Measurements from ENCODE around the gene FLOT2.
"Not testable (repeated sequence)": the region's sequence is repeated elsewhere in the genome, so short reads cannot be mapped to it uniquely, and the experiment has no call there.

FLOT2 gene

DNA sequence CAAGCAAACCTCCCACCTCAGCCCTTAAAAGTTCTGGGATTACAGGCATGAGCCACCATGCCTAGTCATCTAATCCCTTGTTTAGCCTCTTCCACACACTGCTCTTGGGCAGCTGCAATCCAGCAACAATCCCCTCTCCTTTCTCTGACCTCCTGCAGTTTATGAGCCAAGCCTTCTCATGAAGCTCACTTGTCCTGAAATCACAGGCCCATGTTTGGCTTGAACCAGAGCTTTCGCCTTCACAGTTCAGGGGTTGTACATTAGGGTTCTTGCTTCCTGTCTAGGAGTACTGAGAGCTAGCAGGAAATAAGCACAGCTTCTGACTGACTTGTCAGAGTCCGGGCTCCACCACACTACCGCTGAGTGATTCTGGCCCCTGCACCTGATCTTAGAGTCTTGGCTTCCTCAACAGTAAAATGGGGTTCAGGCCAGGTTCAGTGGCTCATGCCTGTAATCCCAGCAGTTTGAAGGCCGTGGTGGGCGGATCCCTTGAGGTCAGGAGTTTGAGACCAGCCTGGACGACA, 26.4 kb downstream of the FLOT2 start:
- no peak for DNase-seq

DNA sequence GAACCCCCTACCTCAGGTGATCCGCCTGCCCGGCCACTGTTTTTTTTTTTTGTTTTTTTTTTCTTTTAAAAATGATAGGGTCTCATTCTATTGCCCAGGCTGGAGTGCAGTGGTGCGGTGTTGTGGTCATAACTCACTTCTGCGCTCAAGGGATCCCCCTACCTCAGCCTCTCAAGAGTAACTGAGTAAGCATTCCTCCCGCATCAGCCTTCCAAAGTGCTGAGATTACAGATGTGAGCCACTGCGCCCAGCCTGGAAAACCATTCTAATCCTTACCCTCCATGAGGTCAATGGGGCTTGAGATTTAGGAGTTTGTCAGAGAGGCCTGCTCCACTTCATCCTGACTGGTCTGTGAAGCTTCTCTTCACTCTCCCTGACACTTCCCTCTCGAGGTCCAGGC, 30.3 kb downstream of the FLOT2 start:
- no peak for DNase-seq

DNA sequence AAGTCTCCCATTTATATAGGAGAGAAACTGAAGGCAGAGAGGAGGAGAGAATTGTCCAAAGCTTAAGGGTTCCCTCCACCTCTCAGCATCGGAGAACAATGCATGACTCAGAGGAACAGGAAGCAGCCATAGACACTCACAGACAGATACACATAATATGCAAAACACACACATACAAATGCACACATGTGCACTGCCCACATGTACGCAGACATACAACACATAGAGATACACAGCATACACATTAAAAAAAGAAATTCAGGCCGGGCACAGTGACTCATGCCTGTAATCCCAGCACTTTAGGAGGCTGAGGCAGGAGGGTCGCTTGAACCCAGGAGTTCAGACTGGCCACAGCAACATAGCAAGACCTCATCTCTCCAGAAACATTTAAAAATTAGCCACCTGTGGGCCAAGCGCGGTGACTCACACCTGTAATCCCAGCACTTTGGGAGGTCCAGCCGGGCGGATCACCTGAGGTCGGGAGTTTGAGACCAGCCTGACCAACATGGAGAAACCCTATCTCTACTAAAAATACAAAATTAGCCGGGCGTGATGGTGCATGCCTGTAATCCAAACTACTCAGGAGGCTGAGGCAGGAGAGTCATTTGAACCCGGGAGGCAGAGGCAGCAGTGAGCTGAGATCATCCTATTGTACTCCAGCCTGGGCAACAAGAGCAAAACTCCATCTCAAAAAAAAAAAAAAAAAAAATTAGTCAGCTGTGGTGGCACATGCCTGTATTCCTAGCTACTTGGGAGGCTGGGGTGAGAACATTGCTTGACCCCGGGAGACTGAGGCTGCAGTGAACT, 31.4 kb downstream of the FLOT2 start:
- no peak for DNase-seq

DNA sequence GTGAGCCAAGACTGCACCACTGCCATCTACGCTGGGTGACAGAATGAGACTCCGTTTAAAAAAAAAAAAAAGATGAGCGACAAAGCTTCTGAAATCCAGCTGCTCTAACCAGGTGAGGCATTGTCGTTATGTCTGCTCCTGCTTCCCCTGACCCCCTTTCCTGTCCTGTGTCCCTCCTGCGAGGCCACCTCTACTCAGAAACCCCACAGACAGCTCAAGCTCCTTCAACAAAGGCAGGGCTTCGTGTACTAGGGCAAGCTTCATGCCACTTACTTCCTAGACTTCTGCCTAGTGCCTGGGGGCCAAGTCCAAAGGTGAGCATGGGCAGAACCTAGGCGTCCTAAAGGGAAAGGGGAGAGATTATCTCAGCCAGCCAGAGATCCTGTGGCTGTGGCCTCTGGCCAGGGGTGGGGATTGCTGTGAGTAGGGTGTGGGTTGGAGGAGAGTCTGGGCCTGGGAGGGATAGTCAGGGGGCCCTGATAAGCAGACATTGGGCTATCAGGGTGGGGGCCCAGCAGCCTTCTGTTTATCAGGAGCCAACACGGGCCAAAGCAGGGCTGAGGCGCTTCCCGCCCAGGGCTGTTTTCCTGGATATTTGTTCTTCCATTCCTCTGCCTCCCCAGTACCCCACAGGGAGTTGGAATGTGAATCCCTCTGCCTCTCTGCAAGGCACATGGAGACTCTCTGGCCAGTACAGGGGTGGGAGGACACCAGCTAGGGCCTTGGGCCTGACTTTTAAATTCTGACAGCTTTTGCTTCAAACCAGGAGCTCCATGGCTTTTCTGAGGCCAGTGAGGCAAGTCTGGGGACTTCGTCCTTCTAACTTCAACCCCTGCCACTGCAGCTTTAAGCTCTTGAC, 32.3 kb downstream of the FLOT2 start:
- no peak for DNase-seq

DNA sequence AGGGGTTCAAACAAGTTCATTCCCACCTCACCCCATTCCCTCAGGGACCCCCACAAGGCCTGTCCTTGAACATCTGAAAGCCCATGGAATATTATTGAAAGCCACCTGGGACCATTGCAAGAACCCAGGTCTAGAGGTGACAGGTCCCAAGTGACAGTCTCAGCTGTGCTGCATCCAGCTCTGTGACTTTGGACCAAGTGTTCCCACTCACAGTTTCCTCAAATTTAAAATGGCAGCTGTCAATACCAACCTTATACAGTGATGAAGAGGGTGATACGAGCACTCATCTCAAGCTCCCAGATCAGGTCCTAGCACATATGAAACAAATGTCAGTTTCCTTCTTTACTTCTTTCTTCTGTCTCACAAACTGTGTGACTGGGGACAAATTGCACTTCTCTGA, 33.6 kb downstream of the FLOT2 start:
- no peak for DNase-seq

DNA sequence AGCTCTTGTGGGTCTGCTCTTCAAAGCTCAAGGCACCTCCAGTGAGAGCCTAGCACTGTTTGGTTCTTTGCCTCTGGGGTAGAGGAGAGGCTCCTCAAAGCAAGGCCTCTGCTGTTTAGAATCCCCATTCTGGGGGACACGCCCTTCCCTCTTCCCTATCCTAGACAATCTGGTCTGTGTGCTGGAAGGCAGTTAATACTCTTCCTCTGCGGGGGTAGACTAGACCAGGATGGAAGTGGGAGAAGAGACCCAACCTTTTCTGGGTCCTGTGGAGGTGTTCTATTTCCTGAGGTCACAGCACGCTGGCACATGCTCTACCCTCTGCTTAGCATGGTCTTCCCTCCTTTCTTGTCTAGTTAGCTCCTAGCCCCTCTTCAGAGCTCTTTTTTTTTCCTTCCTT, 35.0 kb downstream of the FLOT2 start:
- DNase-seq: no peak

DNA sequence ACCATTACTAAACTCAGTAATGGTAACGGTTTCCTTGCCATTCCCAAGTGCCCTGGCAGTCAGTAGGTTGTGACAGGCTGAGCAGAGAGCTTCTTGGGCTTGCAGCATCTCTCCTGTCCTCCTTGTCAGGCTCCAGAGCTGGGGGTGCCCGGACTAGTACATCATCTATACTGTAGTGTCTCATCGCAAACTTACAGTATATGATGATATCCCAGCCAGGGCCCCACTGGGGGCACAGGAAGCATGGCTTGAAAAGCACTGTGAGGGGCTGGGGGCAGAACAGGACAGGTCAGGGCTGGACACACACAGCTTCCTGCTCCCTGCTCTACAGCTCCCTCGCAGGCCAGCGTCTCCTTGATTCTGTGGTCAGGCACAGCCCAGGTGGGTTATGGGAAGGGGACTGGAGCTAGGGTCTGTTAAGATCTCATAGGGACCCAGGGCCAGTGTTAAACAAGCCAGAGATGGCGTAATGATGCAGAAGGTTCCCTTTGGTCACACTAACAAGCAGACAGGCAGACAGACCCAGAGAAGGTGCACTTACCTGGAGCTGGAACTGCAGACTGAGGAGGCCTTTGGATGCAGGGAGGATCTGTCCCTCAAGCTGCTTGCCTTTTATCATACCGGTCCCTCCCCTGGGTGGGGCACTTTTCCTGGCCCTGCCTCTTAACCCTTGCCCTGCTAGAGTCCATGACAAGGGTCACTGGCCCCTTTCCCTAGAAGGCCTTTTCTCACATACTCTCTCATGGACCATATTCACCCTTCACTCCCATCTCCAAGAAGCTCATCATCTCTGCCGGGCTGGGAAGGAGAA, 35.9 kb downstream of the FLOT2 start:
- no peak for DNase-seq

DNA sequence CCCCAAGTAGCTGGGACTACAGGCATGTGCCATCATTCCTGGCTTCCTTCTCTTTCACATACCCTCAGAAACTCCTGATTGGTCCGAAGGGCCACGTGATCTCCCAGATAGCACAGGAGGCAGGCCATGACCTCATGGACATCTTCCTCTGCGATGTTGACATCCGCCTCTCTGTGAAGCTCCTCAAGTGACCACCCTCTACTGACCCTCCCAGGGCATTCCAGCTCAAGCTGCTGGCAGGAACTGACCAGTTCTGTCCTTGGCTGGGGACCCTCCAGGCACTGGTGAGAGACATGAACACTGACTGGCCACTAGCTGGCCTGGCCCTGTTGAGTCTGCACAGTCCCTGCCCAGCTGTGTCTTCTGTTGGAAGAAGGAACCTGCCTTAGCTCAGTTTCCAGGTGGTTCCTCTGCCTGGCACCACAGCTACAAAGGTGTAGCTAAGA, 37.1 kb downstream of the FLOT2 start:
- DNase-seq: no peak

DNA sequence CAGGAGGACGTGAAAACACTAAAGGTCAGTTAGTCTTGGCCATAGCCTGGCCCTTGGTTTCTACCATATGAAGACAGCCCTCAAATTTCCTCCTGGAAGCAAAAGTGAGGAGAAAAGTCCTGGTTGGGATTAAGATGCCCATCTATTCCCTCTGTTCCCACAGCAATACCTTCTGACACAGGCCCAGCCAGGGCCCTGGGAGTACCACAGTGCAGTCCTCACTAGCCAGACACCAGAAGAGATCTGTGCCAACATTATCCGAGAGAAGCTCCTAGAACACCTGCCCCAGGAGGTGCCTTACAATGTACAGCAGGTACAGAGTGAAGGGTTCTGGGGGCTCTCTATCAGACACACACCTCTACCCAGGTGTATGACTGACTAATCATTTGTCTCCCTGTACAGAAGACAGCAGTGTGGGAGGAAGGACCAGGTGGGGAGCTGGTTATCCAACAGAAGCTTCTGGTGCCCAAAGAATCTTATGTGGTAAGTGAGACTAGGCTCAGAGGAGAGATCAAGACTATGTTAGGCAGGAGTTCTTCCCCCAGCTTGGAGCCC, 38.7 kb downstream of the FLOT2 start:
- no peak for DNase-seq

DNA sequence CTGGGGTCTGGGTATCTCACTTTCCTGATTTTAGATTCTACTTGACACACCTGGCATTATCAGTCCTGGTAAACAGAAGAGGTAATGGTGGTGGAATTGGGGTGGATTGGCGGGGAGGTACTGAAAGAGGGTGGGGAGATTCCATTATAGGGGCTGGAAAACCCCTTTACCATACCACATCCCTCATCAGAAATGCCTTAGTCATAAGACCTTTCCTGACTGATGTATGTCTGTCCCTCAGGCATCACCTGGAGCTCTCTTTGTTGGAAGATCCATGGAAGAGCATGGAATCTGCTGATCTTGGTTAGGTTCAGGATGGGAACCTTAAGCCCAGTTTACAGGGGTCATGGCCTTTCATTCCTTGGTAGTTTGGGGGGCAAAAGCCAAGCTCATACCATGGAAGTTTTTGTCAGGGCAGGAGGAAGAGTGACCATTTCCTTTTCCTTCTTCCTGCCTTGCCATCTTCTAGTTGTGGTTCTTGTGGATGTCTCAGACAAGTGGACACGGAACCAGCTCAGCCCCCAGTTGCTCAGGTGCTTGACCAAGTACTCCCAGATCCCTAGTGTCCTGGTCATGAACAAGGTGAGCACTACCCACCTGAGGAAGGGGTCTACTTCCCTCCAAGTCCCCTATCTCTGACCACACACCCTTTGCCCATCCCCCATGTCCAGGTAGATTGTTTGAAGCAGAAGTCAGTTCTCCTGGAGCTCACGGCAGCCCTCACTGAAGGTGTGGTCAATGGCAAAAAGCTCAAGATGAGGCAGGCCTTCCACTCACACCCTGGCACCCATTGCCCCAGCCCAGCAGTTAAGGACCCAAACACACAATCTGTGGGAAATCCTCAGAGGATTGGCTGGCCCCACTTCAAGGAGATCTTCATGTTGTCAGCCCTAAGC, 39.4 kb downstream of the FLOT2 start:
- no peak for DNase-seq

DNA sequence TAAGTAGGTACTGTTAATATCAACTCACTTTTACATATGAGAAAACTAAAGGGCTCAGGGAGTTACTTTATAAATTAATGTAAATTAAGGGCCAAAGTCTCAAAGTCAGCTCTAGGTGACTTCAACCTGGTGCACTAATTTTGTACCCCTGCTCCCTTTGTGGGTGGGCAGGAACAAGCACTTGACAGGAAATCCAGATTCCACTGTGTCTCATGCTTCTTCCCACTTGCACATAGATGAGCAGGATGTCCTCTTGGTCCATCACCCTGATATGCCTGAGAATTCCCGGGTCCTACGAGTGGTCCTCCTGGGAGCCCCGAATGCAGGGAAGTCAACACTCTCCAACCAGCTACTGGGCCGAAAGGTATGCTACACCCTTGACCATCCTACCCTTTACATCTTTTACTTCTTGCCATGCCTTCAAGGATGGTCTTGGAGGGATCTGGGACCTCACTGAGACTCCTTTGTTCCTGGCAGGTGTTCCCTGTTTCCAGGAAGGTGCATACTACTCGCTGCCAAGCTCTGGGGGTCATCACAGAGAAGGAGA, 41.4 kb downstream of the FLOT2 start:
- DNase-seq: no peak

DNA sequence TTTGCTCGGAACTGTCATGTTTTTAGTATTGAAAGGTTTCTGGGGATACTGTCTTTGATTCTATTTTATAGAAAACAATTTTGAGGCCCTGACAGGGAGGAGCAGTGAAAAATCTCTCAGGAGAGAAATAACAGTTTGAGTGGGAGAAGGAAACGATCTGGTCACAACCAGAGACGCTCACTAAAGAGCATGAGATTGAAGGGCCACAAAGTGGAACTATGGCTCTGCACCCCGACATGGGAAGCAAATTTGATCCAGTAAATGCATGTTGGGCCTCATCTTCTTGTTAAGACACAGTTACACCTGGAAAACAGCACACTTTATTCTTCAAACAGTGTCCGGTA, 42.2 kb downstream of the FLOT2 start:
- no peak for DNase-seq

DNA sequence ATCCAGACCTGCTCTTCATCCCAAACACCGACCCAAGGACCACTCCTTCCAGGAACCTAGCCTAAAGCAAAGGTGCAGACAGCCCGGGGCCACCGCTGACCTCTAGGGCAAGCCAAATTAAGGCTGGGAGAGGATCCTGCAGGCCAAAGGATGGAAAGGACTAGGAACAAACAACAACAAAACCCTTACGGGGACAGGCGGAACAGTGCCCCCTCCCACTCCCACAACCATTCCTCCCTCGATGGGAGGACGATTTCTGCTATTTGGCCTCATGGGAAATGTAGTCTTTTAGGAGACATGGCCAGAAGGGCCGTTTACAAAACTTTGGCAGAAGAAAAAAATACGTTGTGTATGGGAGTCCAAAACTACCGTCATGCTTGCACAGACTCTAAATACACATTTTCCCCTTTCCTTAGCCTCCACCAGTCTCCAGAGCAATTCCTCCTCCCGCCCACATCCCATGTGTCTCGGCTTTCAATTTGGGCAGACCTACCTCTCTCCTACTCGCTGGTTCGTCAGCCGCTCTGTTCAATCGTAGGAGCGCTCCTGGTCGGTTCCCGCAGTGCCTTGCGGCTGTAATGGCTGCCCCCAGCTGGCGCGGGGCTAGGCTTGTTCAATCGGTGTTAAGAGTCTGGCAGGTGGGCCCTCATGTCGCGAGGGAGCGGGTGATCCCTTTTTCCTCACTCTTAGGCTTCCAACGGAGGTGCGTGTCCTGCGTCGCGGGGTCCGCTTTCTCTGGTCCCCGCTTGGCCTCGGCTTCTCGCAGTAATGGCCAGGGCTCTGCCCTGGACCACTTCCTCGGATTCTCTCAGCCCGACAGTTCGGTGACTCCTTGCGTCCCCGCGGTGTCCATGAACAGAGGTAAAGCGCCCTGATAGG, 42.8 kb downstream of the FLOT2 start, which contains the start of gene ERAL1:
Gene ERAL1 (plus strand): TSS at position 560 of the 879 bp plus-strand sequence. CDS start 19 bp downstream, at position 579.
- DNase-seq: peak; percentile 74

DNA sequence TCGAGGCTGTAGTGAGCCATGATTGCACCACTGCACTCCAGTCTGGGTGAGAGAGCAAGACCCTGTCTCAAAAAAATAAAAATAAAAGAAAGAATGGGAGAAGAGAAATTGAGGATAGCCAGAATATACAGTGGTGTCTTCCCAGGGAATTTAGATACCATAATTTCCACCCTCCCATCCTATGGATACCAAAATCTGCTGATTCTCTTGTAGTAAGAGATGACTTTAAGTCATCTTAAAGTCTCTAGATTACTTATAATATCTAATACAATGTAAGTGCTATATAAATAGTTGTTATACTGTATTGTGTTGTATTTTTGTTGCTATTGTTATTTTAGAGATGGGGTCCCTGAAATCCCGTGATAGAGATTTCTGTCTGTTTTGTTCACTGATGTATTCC, 44.2 kb downstream of the FLOT2 start:
- no peak for DNase-seq

DNA sequence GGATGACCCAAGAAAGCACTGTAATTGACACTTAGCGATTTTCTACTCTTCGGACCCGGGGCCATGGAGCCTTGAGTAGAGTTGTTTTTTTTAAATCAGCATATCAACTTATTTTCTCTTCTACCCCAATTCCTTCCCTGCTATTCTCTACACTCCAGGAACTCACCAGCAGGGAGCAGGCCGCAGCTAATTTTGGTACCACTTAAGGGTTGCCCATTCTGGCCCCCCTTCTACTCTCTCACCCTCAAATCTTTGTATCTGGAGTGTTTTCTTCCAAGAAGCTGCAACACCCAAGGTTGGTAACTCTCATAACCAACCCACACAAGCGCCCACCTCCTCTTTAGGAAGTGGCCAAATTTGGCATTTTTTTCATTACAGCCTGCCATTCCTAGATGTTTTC, 48.3 kb downstream of the FLOT2 start:
- no peak for DNase-seq

DNA sequence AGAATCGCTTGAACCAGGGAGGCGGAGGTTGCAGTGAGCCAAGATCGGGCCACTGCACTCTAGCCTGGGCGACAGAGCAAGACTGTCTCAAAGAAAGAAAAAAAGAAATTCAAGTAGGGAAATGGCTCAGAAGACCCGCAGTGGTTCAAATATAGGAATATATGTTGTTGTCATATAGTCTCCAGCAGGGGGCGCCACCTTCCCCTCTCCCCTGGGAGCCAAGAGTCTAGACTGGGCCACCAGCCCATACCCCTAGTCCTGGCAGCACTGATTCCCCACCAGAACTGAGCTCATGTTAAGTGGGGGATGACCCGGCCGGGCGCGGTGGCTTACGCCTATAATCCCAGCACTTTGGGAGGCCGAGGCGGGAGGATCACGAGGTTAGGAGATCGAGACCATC, 48.9 kb downstream of the FLOT2 start:
- DNase-seq: peak; percentile 52

DNA sequence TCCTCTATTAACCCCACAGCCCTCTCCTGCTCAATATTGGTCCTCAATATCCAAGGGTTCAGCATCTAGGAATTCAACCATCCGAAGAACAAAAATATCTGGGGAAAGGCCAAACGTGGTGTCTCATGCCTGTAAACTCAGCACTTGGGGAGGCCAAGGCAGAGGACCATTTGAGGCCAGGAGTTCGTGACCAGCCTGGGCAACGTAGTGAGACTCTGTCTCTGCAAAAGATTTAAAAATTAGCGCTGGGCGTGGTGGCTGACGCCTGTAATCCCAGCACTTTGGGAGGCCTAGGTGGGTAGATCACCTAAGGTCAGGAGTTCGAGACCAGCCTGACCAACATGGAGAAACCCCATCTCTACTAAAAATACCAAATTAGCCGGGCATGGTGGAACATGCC, 50.8 kb downstream of the FLOT2 start:
- DNase-seq: not testable (repeated sequence)

DNA sequence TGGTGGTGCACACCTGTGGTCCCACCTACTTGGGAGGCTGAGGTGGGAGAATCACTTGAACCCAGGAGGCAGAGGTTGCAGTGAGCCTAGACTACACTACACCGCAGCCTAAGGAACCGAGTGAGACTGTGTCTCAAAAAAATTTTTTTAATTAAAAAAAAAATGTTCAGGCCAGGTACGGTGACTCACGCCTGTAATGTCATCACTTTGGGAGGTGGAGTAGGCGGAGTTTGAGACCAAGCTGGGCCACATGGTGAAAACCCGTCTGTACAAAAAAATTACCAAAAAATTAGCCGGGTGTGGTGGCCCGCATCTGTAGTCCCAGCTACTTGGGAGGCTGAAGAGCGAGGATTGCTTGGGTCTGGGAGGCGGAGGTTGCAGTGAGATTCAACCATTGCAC, 51.3 kb downstream of the FLOT2 start:
- DNase-seq: no peak

DNA sequence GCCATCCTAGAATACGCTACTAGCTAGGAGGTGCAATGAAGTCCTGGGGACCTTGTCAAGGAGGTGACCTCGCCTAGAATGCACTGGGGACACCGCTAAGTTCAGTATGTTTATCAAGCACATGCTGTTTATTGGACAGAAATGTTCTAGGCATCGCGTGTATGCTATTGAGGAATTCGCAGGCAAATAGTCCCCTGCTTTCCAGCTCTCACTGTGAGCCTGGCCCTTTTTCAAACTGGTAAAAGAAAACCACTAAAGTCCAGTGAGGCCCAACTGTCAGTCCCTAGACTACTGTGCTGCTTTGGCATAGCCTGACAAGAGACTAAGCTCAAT, 53.8 kb downstream of the FLOT2 start:
- DNase-seq: no peak

DNA sequence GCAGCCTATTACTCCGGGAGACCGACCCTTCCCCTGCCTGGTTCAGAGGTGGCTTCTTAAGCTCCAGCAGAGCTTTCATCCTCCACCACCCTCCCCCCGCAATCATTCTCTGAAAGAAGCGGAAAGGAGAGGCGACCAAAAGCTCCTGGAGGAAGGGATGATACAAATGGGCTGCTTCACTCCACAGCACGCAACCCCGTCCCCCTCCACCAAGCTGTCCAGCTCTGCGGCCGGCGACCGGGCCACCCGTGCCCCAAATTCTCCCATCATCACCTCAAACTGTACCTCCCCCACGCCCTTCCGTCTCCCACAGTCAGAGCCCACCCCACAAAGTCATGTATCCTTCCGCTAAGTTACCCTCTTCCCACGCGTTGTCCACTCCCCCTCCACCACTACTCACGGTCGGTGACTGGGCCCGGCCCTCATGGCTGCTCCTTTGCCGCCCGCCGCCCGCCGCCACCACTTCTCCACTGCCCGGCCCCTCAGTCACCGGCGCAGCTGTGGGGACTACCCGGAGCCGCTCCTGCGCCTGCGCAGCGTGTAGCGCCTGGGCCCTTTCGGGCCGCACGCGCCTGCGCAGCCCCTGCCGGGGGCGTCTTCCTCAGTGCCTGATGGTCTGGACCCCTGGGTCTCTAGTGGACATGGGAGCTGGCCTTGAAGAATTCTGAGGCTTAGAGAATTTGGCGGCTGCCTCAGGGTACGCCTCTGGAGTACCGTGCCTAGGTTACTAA, 55.1 kb downstream of the FLOT2 start, which contains the start of gene FAM222B:
Gene FAM222B (minus strand): TSS at position 509 of the 731 bp plus-strand sequence. CDS start 76,123 bp downstream, outside the sequence.
- peak; percentile 77 for DNase-seq
